ENCODE measurements around the gene ASIC2. TPM values are rescaled to one million over a fixed set of nuclear protein-coding genes. Genes with fewer than 3 reads are reported as not detected.

Gene ASIC2
- polyA plus RNA-seq, 1 experiment = 0.05 TPM

- Histone ChIP-seq H3K36me3 (ENCODE audit: control insufficient read depth, insufficient read depth, low read length) (no peaks in the 10 kb centered on the region), H3K27me3 (ENCODE audit: control insufficient read depth, insufficient read depth, low read length) (peaks cover 1% of the 10 kb centered on the region; the same call in 1 of the 2 replicates), H3K4me3 (ENCODE audit: low read depth, low read length) (no peak overlapping the region)
- CTCF ChIA-PET = no interaction called here
- POLR2A ChIA-PET = no interaction called here
- TF ChIP-seq, protein P1, sequence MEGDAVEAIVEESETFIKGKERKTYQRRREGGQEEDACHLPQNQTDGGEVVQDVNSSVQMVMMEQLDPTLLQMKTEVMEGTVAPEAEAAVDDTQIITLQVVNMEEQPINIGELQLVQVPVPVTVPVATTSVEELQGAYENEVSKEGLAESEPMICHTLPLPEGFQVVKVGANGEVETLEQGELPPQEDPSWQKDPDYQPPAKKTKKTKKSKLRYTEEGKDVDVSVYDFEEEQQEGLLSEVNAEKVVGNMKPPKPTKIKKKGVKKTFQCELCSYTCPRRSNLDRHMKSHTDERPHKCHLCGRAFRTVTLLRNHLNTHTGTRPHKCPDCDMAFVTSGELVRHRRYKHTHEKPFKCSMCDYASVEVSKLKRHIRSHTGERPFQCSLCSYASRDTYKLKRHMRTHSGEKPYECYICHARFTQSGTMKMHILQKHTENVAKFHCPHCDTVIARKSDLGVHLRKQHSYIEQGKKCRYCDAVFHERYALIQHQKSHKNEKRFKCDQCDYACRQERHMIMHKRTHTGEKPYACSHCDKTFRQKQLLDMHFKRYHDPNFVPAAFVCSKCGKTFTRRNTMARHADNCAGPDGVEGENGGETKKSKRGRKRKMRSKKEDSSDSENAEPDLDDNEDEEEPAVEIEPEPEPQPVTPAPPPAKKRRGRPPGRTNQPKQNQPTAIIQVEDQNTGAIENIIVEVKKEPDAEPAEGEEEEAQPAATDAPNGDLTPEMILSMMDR (IDR thresholded peaks at IDR 0.05; ENCODE audit: insufficient read depth, low read depth, low read length) = no peak
- no peak for DNase-seq (ENCODE audit: low read depth)
Observed at GRCh38 chr17:33209671-33210070, 83.4 kb downstream of the ASIC2 start.

- TF ChIP-seq, protein P1 (IDR thresholded peaks at IDR 0.05; ENCODE audit: insufficient read depth, low read depth, low read length) = no peak
- DNase-seq (ENCODE audit: low read depth) = no peak
- Histone ChIP-seq H3K4me3 (ENCODE audit: low read depth, low read length) (no peak overlapping the region), H3K36me3 (ENCODE audit: control insufficient read depth, insufficient read depth, low read length) (no peaks in the 10 kb centered on the region), H3K27me3 (ENCODE audit: control insufficient read depth, insufficient read depth, low read length) (no peaks in the 10 kb centered on the region)
- POLR2A ChIA-PET = no interaction called here
- CTCF ChIA-PET = no interaction called here
Observed at GRCh38 chr17:33207231-33207630, 85.9 kb downstream of the ASIC2 start.

GRCh38 chr17:33205552-33205951, 87.5 kb downstream of the ASIC2 start:
- ChIA-PET POLR2A (no interaction called here), CTCF (no interaction called here)
- Histone ChIP-seq H3K36me3 (ENCODE audit: control insufficient read depth, insufficient read depth, low read length) (no peaks in the 10 kb centered on the region), H3K4me3 (ENCODE audit: low read depth, low read length) (no peak overlapping the region), H3K27me3 (ENCODE audit: control insufficient read depth, insufficient read depth, low read length) (no peaks in the 10 kb centered on the region)
- TF ChIP-seq, protein P1 (IDR thresholded peaks at IDR 0.05; ENCODE audit: insufficient read depth, low read depth, low read length) = no peak
- no peak for DNase-seq (ENCODE audit: low read depth)

DNA sequence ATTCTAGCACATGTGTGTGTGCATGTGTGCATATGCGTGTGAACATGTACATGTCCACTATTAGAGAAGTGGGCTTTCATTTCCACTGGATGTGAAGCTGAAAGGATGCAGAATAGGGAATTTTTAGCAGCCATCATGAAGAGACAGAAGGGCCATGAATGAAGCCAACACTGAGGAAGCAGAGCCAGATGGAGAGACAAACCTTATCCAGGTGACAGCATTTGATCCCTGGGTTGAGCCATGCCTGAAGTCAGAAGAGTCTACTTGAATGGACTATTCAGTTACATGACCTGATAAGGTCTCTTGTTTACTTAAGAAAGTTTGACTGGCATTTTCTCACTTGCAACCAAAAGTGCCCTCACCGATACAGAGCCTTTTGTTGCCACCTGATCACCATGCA, 88.4 kb downstream of the ASIC2 start:
- H3K36me3 ChIP-seq (ENCODE audit: control insufficient read depth, insufficient read depth, low read length) = no peaks in the 10 kb centered on the region
- CTCF ChIA-PET = no interaction called here

GRCh38 chr17:33204156-33204555, 88.9 kb downstream of the ASIC2 start:
- Histone ChIP-seq H3K27me3 (ENCODE audit: control insufficient read depth, insufficient read depth, low read length) (no peaks in the 10 kb centered on the region), H3K4me3 (ENCODE audit: low read depth, low read length) (no peak overlapping the region), H3K36me3 (ENCODE audit: control insufficient read depth, insufficient read depth, low read length) (no peaks in the 10 kb centered on the region)
- no peak for DNase-seq (ENCODE audit: low read depth)
- ChIA-PET CTCF (no interaction called here), POLR2A (no interaction called here)
- TF ChIP-seq, protein P1 (IDR thresholded peaks at IDR 0.05; ENCODE audit: insufficient read depth, low read depth, low read length) = no peak

More for the DNA sequence above, 88.4 kb downstream of the ASIC2 start:
- no peak overlapping the region for H3K4me3 ChIP-seq (ENCODE audit: low read depth, low read length)
- H3K27me3 ChIP-seq (ENCODE audit: control insufficient read depth, insufficient read depth, low read length) = no peaks in the 10 kb centered on the region
- TF ChIP-seq, protein P1 (IDR thresholded peaks at IDR 0.05; ENCODE audit: insufficient read depth, low read depth, low read length) = no peak
- POLR2A ChIA-PET = no interaction called here
- no peak for DNase-seq (ENCODE audit: low read depth)
